Gastroesophageal sphincter (tissue), 4 donors: ENCODE data around the gene LMX1B. TPM values are rescaled to one million over a fixed set of nuclear protein-coding genes. Genes with fewer than 3 reads are reported as not detected.
"Not testable (repeated sequence)": the region's sequence is repeated elsewhere in the genome, so short reads cannot be mapped to it uniquely, and the experiment has no call there.

Source experiments
- ATAC-seq: fragments of 150-250 bp; one replicate; pipeline ENCODE4 v1.9.1; 2016; ENCODE audit warnings: mild to moderate bottlenecking, moderate library complexity
- H3K27ac ChIP-seq, 4 donors: fragments of 200-600 bp; sonication (generic) in 3 of 4; 1 replicate in 3 of 4; 2 replicates in 1 of 4; pipeline ENCODE4 v1.5.1; 2016 to 2019
- H3K27me3 ChIP-seq: fragments of 200-600 bp; sonication (generic); one replicate; pipeline ENCODE4 v1.5.1; 2019
- H3K36me3 ChIP-seq, 2 donors: fragments of 200-600 bp; sonication (generic); one replicate each; pipeline ENCODE4 v1.5.1; 2019; ENCODE audit warnings: control low read depth in 1 of 2
- H3K4me1 ChIP-seq, 3 donors: fragments of 200-600 bp; sonication (generic); 1 replicate in 2 of 3; 2 replicates in 1 of 3; pipeline ENCODE4 v1.5.1; 2016 to 2019; ENCODE audit warnings: control low read depth in 2 of 3
- H3K4me3 ChIP-seq, 2 donors: fragments of 200-600 bp; sonication (generic); one replicate each; pipeline ENCODE4 v1.5.1; 2019; ENCODE audit warnings: mild to moderate bottlenecking in 1 of 2, moderate library complexity in 1 of 2
- H3K9me3 ChIP-seq, 3 donors: fragments of 200-600 bp; sonication (generic); one replicate each; pipeline ENCODE4 v1.5.1; 2017 to 2019; ENCODE audit warnings: control low read depth in 2 of 3
- CTCF ChIP-seq, 4 experiments: fragments of 200-600 bp in 2 of 4; fragments of 450-650 bp in 2 of 4; sonication (generic) in 1 of 4; IDR thresholded peaks; one replicate each; pipeline ENCODE4 v1.5.1; 2017 to 2019; ENCODE audit warnings: antibody characterized with exemption in 4 of 4, mild to moderate bottlenecking in 2 of 4, moderate library complexity in 2 of 4
- EP300 ChIP-seq: sonication (generic); formaldehyde crosslinking; IDR thresholded peaks from one replicate; pipeline ENCODE4 v1.6.1; 2017; ENCODE audit warnings: antibody characterized with exemption, mild to moderate bottlenecking
- POLR2A ChIP-seq, 2 donors: fragments of 450-650 bp; IDR thresholded peaks; one replicate each; pipeline ENCODE4 v1.6.1; 2017; ENCODE audit warnings: antibody characterized with exemption in 2 of 2, mild to moderate bottlenecking in 2 of 2, moderate library complexity in 1 of 2
- POLR2AphosphoS5 ChIP-seq: sonication (generic); formaldehyde crosslinking; IDR thresholded peaks from one replicate; pipeline ENCODE4 v1.6.1; 2017; ENCODE audit warnings: antibody characterized with exemption
- WGBS, 2 donors: methylation state at CpG; one replicate each; pipeline ENCODE4 v1.1.5; 2018; ENCODE audit warnings: low coverage in 1 of 2; 5-methylcytosine and 5-hydroxymethylcytosine counted together
- total RNA-seq, 4 donors: library from RNA; depleted of rRNA; stranded (reverse); fragments of >200 nt; gene quantifications; one replicate each; pipeline ENCODE4 v1.1.0, GENCODE V29; 2016

LMX1B gene
- total RNA-seq, 4 donors from 2014 or later: 0.13 to 0.58 (median 0.27) TPM

GRCh38 chr9:126650404-126651341 is 36.9 kb downstream of the LMX1B start:
- 37 to 39% methylated on average over 6 to 10 of the region's 24 CpGs for WGBS, 2 donors
- Histone ChIP-seq H3K4me1 (no peaks in the 10 kb centered on the region), H3K27ac (no peak overlapping the region), H3K4me3 (no peak overlapping the region), H3K27me3 (peaks cover 90% of the 10 kb centered on the region), H3K36me3 (no peaks in the 10 kb centered on the region), H3K9me3 (no peaks in the 10 kb centered on the region)
- TF ChIP-seq EP300: no peak
- no peak for ATAC-seq

- no peaks in the 10 kb centered on the region for H3K4me1 ChIP-seq
- no peak overlapping the region for H3K27ac ChIP-seq
- H3K36me3 ChIP-seq: no peaks in the 10 kb centered on the region
- ATAC-seq: no peak
- no peak overlapping the region for H3K4me3 ChIP-seq
- TF ChIP-seq POLR2AphosphoS5: no peak
- no peak for TF ChIP-seq EP300
- TF ChIP-seq POLR2A (IDR thresholded peaks at IDR 0.05): no peak
- TF ChIP-seq CTCF (IDR thresholded peaks at IDR 0.05): no peak
- H3K9me3 ChIP-seq: no peaks in the 10 kb centered on the region
- WGBS, 2 donors: 0% methylated on average over 3 of the region's 18 CpGs; no CpG with 5 or more reads in 1 of the 2 donors
- H3K27me3 ChIP-seq: peaks cover 87% of the 10 kb centered on the region
These were observed 38.4 kb downstream of the LMX1B start for GRCh38 chr9:126652140-126652582.

- ATAC-seq: no peak
- 86 to 91% methylated on average over 5 to 6 of the region's 7 CpGs for WGBS, 2 donors
- Histone ChIP-seq H3K36me3 (no peaks in the 10 kb centered on the region), H3K27me3 (peaks cover 83% of the 10 kb centered on the region), H3K4me3 (no peak overlapping the region), H3K27ac (no peak overlapping the region), H3K9me3 (no peaks in the 10 kb centered on the region), H3K4me1 (no peaks in the 10 kb centered on the region)
- TF ChIP-seq POLR2AphosphoS5: no peak
- no peak for TF ChIP-seq POLR2A (IDR thresholded peaks at IDR 0.05)
- TF ChIP-seq CTCF (IDR thresholded peaks at IDR 0.05): no peak
- no peak for TF ChIP-seq EP300
These were observed 40.4 kb downstream of the LMX1B start for GRCh38 chr9:126654124-126654523.

- H3K9me3 ChIP-seq, H3K36me3 ChIP-seq, H3K4me3 ChIP-seq, H3K27ac ChIP-seq, ATAC-seq, H3K4me1 ChIP-seq: not testable (repeated sequence)
- WGBS, 2 donors: 82 to 85% methylated on average over 4 of the region's 4 CpGs
- H3K27me3 ChIP-seq: peaks cover 76% of the 10 kb centered on the region
These were observed 42.5 kb downstream of the LMX1B start for GRCh38 chr9:126656214-126656613.

GRCh38 chr9:126658201-126658825 is 44.6 kb downstream of the LMX1B start:
- Histone ChIP-seq H3K27ac (no peak overlapping the region), H3K36me3 (no peaks in the 10 kb centered on the region), H3K9me3 (no peaks in the 10 kb centered on the region), H3K4me1 (no peaks in the 10 kb centered on the region), H3K4me3 (no peak overlapping the region), H3K27me3 (peaks cover 78% of the 10 kb centered on the region)
- 61 to 100% methylated on average over 2 to 13 of the region's 13 CpGs for WGBS, 2 donors
- TF ChIP-seq EP300: no peak
- no peak for TF ChIP-seq POLR2AphosphoS5
- TF ChIP-seq CTCF (IDR thresholded peaks at IDR 0.05): no peak
- TF ChIP-seq POLR2A (IDR thresholded peaks at IDR 0.05): no peak
- ATAC-seq: no peak
